HFF-Myc (cell line): ENCODE measurements around the gene CDC16.

Experiments
- DNase-seq: peaks from one replicate; pipeline ENCODE4 v3.0.0-alpha.2; 2011; ENCODE audit warnings: low read depth; ENCODE audit errors: extremely low read depth
- H3K4me3 ChIP-seq: replicated peaks from 2 replicates; pipeline ENCODE4 v1.5.1; 2011; ENCODE audit warnings: low read depth, mild to moderate bottlenecking, control low read depth, low read length
- TF ChIP-seq, protein P1 (sequence below): IDR thresholded peaks from 2 replicates; pipeline ENCODE4 v1.5.1; 2012; ENCODE audit warnings: mild to moderate bottlenecking, low read depth, low read length, control low read depth; ENCODE audit errors: missing control alignments

CDC16 gene

DNA sequence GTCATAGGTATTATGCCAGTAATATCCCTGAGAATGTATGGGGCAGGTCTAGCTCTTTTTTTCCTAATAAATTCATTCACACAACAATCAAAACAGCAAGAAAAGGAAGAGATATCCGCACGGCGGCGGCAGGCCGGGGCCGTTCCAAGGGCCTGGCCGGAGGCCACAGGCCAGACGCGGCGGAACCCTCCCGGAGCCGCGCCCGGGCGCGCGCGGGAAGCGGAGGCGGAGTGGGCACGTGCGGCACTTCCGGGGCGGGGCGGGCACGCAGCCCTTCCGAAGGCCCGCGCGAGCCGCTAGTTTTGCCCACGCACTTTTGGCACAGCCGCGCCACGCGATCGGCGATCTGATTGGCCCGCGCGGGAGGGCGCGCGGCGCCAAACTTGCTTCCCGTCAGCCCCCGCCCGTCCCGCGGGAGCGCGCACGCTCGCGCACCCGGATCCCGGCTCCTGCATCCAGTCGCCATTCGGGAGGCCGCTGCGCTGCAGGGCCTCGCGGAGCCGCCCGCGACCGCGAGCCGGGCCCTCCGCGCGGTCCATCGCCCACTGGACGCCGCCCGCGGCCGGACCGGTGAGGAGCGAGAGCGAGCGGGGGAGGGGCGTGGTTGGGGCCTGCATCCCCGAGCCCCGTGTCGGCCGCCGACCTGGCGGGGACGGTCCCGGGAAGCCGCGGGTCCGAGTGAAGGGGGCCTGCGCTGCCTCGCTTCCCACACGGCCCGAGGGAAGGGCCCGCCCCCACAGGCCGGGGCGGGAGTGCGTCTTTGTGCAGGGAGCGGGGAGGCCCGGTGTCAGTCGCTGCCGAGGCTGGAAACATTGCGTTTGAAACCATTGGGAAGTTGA lies 79.6 kb downstream of the CDC16 start, which contains the start of gene CHAMP1:
CHAMP1 (plus strand) TSS at position 430 of the 839 bp plus-strand sequence. CDS start 9,340 bp downstream, outside the sequence.
- TF ChIP-seq, protein P1, sequence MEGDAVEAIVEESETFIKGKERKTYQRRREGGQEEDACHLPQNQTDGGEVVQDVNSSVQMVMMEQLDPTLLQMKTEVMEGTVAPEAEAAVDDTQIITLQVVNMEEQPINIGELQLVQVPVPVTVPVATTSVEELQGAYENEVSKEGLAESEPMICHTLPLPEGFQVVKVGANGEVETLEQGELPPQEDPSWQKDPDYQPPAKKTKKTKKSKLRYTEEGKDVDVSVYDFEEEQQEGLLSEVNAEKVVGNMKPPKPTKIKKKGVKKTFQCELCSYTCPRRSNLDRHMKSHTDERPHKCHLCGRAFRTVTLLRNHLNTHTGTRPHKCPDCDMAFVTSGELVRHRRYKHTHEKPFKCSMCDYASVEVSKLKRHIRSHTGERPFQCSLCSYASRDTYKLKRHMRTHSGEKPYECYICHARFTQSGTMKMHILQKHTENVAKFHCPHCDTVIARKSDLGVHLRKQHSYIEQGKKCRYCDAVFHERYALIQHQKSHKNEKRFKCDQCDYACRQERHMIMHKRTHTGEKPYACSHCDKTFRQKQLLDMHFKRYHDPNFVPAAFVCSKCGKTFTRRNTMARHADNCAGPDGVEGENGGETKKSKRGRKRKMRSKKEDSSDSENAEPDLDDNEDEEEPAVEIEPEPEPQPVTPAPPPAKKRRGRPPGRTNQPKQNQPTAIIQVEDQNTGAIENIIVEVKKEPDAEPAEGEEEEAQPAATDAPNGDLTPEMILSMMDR = no peak
- peak within 1 kb of the TSS; percentile 62 for H3K4me3 ChIP-seq

DNA sequence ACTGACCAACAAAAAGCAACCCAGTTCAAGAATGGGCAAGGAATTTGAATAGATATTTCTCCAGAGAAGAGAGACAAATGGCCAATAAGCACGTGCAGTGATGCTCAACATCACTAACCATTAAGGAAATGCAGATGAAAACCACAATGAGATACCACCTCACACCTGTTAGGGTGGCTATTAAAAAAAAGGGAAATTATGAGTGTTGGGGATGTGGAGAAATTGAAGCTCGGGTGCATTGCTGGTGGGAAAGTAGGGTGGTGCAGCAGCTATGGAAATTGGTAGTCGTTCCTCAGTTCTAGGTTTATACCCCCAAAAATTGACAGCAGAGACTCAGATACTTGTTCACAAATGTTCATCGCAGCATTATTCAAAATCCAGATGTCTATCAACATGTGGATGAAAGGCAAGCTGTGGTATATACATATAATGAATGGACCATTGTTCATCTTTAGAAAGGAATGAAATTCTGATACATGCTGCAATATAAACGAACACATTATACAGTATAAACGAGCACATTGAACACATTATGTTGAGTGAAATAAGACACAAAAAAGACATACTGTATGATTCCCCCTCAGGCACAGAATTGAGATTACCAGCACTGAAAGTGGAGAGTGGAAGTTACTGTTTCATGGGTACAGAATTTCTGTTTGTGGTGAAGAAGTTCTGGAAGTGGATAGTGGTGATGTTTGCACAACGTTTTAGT lies 80.5 kb downstream of the CDC16 start:
- DNase-seq = no peak
- H3K4me3 ChIP-seq = peak overlapping the region; percentile 62
- TF ChIP-seq, protein P1 = no peak

More for the DNA sequence above, 79.6 kb downstream of the CDC16 start, which contains the start of gene CHAMP1:
- peak; percentile 77 for DNase-seq

DNA sequence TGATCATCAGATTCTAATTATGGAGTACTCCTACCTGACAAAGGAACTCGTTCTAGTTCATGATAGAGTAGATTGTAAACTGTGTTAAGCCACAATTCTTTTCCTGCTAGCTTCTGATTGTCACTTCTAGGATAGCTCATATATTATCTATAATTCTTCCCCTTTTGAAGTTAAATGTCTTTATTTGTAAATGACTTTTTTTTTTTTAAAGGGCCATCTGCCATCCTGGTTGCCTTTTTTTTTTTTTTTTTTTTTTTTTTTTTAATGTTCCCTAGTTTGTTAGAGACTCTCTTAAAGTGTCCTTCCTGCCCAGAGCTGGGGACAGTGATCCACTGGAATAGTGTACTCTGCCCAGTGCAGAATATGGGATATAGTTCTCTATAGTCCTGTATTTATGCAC lies 83.9 kb downstream of the CDC16 start:
- H3K4me3 ChIP-seq = no peak overlapping the region
- no peak for DNase-seq
- TF ChIP-seq, protein P1 = no peak

DNA sequence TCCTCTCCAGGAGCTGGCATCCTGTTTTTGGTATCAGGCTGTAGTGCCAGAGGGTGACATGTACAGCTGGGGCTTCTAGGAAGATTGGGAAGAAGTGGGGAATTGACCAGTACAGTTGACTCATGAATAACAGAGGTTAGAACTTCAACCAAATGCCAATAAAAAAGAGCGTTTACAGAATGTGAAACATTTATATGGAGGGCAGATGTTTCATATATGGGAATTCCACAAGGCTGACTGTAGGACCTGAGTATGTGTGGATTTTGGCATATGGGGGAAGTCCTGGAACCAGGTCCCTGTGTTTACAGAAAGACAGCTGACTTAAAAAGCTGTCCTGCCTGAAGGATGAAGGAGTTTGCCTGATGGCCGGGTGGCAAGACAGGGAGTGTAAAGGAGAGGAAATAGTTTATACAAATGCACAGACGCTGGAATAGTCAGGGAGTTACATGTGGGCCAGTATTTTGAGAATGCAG lies 84.8 kb downstream of the CDC16 start:
- H3K4me3 ChIP-seq = no peak overlapping the region
- peak; percentile 85 for DNase-seq
- TF ChIP-seq, protein P1 = no peak

DNA sequence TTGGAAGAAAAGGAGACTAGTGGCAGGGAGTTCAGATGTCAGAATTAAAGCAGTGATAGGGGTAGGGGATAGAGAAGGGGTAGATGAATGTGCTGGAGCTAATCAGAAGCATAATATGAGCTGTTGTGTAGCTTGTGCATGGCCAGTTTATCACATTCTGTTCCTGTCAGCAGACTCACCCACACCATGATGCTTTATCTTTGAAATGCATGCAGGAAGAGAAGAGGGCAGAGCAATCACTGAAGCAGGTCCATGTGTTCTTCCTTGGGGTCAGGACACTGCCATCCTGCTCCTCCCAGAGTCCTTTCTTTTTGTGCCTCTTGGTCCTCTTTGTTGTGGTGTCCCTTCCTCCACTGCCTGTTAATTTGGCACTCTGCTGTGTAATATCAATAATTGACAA lies 85.4 kb downstream of the CDC16 start:
- no peak for DNase-seq
- no peak overlapping the region for H3K4me3 ChIP-seq
- TF ChIP-seq, protein P1 = no peak

DNA sequence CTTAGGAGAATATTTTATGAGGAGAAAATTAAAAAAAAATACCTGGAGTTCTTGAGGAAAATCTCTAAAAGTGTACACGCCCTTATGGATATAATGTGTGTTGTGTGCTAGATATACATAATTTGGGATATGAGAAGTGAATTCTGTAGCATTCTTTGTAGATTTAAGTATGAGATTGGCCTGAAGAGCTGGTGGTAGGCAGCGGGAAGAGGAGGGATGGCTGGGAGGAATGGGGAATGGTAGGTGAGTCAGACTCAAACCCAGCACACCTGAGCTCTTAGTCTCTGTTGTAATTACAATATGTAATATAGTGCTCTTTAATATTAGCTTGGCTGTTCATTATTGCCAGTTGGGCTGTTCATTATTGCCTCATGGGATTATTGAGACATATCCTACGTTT lies 86.6 kb downstream of the CDC16 start:
- no peak overlapping the region for H3K4me3 ChIP-seq
- TF ChIP-seq, protein P1 = no peak

More for the DNA sequence above, 86.6 kb downstream of the CDC16 start:
- no peak for DNase-seq
